GM19238 (cell line): ENCODE data around the gene PTGS1.

Source experiments
- DNase-seq: peaks from one replicate; pipeline ENCODE4 v3.0.0; 2011; ENCODE audit warnings: low spot score; ENCODE audit not compliant: insufficient read length

Gene PTGS1

DNA sequence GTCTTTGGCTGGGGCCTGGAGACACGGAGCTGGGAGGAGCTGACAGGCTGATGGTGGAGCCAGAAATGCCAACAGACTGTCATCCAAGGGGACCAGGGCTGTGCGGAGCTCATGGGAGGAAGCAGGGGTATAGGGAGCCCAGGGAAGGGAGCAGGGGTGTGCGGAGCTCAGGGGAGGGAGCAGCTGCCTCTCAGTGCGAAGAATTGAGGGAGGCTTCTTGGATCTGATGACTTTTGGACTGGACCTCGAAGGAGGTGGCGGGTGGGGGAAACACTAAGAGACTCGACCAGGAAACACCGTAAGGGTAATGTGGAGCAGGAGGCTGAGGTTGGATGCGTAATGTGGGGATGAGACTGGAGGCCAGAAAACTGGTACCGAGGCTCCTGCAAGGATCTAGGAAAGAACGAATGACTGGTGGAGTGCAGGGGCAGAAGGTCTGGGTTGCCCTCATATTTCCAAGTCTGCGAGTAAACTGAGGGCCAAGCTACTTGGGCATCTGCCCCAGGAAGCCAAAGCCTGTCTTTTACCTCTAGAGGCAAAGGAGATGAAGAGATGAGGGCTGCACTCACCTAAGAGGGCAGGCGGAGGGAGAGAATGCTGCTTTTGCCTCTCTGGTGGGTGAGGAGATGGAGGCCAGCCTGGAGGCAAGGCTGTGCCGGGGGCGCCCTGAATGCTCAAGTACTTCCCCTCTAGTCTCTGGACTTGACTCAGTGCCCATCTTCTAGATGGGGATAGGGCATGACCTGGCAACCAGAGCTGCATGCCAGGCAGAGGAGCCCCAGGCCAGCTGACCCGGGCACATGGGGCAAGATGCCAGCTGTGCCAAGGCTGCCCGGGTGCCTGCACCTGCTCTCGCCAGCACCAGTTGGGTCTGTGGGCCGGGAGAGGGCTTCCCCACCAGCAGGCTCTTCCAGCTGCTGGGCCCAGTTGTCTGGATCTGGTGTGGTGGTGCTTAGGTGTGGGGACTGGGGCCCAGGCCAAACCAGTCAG lies 2.3 kb downstream of the PTGS1 start:
- no peak for DNase-seq

DNA sequence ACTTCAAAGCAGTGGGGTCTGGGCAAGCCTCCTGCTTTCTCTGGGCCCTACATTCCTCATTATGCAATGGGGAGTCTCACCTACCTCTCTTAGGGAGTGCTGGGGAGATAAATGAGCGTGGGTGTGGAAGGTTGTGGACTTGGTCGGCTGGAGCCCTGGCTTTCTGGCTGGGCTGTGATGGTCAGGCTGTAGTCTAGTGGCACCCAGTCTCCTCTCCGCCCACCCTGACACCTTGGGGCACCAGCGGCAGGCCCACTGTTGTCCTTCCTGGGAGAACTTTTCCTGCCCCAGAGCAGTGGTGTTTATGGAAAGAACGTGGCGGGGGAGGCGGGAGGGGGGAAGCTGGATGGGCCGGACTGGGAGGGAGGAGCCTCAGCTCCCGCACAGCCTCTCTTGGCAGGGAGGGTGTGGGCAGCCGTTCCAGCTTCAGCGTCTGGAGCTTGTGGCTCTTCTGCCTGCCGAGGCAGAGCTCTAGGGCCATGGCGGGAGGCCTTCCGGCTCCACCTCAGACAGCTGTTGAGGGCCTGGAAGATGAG lies 4.1 kb downstream of the PTGS1 start:
- no peak for DNase-seq

DNA sequence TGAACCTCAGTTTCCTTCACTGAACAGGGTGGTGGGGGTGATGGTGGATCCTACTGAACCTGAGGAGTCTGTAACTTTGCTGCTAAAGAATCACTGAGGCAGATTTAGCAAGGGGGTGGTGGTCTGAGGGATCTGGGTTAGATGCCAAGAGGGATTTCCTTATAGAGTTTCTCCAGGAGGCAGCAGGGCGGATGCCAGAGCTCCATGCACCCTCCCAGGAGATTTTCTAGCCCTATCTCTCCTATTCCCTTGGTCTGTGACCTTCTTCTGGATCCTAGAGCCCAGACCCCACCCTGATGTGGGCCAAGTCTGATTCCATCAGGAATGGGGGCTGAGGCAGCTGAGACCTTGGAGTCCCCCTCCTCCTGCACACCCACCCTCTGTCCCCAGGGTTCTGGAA lies 6.0 kb downstream of the PTGS1 start:
- no peak for DNase-seq

DNA sequence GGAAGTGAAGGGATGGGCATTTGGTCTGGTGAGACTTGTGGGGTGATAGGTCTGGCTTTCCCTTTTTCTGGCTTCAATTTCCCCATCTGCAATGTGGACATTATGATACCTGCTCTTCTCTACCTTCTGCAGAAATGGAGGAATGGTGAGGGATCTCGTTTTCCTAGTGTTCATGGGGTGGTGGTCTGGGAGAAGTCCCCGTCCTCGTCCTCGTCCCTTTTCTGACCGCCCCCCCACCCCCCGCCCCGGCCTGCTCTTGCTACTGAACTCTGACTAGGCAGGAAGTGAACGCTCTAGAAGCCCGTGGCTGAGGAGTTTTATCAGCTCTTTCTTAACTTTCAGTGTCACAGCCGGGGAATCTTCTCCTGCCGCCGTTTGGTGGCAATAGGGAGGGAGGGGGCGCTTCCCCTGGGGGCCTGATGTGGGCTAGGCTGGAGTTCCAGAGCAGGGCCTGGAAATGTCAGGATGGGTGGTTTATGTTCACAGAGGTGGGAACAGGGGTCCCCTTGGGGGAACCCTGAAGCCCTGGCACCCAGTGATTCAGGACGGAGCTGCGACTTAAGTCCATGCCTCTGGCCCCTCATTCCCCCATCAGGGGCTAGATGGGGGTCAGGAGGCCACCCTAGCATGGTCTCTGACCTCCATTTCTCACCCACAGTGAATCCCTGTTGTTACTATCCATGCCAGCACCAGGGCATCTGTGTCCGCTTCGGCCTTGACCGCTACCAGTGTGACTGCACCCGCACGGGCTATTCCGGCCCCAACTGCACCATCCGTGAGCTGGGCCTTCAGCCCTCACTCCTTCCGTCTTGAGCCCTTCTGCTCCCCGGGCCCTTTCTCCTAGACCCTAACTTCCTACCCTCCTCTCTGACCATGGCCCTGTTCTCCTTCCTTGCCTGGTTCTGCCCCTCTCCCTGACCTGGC lies 6.7 kb downstream of the PTGS1 start:
- DNase-seq, result no peak

DNA sequence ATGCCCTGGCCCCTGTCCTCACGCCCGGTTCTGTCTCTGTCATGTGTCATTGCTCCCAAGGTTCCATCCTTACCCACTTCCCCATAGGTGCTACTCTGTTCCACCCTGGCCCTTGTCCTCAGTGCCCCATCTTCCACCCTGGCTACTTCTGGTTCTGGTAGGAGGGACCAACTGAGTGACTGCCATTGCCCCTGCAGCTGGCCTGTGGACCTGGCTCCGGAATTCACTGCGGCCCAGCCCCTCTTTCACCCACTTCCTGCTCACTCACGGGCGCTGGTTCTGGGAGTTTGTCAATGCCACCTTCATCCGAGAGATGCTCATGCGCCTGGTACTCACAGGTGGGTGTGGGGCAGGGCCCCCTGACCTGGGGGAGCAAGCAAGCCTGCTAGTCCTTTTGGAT lies 7.4 kb downstream of the PTGS1 start:
- DNase-seq, result no peak

DNA sequence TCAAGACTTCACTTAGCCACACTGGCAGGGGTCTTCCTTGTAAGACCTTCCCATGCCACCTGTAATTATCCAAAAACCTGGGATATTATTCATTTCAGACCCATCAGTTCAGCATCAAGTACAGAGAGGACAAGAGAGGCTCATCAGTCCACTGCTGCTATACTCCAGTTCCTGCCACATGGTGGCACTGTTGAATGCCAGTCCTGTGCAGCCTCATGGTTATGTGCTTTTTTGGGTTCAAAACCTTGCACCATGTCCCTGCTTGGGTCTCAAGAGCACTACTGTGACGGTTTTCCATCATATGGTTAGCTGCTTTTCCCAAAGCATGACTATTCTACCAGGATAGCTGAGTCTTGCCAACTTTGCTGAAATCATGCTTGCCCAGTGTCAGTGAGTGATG lies 8.5 kb downstream of the PTGS1 start:
- no peak for DNase-seq

DNA sequence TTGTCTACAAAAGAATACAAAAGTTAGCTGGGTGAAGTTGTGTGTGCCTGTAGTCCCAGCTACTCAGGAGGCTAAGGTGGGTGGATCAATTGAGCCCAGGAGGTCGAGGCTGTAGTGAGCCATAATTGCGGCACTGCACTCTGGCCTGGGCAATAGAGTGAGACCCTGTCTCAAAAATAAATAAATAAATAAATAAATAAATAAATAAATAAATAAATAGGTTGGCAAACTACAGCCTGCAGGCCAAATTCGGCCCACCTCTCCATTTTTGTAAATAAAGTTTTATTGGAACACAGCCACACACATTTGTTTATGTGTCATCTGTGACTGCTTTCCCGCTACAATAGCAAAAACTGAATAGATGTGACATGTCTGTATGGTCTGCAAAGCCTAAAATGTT lies 9.5 kb downstream of the PTGS1 start:
- no peak for DNase-seq

DNA sequence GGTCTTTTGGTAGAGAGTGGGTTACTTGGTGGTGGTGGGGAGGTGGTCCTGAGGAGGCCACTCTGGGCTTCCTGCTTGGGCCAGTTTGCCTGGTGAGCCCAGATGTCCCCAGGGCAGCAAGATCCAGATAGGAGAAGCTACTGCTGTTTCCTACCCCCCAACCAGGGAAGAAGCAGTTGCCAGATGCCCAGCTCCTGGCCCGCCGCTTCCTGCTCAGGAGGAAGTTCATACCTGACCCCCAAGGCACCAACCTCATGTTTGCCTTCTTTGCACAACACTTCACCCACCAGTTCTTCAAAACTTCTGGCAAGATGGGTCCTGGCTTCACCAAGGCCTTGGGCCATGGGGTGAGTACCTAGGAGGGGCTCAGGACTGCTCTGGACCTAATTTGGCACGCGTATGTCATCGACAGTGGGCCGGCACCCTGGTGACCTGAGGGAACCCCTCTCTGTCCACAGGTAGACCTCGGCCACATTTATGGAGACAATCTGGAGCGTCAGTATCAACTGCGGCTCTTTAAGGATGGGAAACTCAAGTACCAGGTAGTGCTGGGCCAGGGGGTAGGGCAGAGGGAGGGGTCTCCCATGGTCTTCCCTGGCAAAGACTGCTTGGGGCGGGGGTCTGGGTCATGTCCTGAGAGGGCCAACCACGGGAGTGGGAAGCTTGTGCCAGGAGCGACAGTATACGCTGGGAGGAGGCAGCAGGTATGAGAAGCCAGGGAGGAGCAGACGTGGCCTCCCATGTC lies 10.6 kb downstream of the PTGS1 start:
- DNase-seq, result no peak

DNA sequence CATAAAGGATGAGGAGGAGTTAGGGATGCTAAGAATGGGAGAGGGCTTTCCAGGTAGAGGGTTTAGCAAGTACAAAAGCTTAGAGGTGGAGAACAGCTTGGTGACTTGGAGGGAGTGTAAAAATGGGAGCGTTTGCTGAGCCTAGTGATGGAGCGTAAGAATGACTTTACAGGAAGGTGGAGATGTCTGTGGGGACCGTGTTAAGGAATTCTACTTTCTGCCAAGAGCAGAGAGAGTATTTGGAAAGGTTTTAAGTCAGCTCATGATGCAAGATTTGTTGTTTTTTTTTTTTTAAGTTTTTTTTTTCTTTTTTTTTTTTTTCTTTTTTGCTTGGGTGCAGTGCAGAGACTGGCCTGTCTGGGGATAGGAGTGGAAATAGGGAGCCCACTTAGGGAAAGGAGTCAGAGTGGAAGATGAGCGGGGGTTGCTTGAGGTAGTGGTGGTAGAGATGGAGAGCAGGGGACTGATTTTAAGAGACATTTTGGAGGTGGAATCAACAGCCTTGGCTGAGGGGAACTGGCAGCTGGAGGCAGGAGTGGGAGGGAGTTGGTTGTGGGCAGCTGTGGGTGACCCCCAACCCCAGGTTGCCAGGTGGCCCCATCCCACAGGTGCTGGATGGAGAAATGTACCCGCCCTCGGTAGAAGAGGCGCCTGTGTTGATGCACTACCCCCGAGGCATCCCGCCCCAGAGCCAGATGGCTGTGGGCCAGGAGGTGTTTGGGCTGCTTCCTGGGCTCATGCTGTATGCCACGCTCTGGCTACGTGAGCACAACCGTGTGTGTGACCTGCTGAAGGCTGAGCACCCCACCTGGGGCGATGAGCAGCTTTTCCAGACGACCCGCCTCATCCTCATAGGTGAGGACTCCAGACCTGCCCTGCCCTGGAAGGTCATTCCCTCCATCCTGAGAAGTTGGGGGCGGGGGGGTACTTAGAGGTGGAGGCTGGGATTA lies 12.4 kb downstream of the PTGS1 start:
- no peak for DNase-seq

DNA sequence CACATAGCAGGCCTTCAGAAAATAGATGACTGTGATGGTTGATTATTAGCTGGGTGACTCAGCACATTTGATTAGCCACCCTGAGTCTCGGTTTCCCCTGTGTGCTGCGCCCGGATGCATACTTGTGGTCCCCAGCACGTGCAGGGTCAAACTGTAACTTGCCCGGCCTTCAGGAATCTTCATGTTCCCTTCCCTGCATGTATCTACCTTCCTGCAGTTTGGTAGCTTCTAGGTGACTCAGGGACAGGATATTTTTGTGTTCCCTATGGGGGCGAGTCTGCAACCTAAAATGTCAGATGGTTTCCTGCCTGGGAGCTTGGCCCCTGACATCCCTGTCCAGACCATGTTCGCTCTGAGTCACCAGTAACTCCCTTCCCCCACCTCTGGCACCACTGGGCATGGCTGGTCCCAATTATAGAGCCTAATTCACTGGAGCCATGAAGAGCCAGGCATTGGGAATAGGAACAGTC lies 13.2 kb downstream of the PTGS1 start:
- DNase-seq, result no peak

DNA sequence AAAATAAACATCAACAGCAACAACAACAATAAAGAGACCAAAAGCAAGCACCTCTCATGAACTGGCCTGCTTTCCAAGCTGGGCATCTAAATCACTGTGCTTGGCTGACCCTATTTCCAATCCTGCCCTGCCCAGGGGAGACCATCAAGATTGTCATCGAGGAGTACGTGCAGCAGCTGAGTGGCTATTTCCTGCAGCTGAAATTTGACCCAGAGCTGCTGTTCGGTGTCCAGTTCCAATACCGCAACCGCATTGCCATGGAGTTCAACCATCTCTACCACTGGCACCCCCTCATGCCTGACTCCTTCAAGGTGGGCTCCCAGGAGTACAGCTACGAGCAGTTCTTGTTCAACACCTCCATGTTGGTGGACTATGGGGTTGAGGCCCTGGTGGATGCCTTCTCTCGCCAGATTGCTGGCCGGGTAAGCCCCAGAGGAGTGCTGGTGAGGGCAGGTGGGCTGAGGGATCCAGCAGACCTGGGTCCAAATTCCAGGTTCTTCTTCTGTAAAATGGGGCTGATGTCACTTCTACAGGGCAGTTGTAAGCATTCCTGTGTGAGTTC lies 15.6 kb downstream of the PTGS1 start:
- no peak for DNase-seq

DNA sequence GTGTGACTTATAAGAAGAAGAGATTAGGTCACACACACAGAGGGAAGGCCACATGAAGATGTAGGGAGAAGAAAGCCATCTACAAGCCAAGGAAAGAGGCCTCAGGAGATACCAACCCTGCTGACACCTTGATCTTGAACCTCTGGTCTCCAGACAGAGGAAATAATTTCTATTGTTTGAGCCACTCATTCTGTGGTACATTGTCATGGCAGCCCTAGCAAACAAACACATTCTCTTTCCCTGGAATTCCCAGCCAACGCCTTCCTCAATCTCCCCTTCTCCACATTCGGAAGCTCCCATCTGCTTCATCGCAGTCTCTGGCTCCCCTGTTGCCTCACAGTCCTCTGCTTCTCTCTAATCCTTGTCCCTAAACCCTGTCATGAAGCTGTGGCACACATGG lies 16.7 kb downstream of the PTGS1 start:
- DNase-seq, result no peak

DNA sequence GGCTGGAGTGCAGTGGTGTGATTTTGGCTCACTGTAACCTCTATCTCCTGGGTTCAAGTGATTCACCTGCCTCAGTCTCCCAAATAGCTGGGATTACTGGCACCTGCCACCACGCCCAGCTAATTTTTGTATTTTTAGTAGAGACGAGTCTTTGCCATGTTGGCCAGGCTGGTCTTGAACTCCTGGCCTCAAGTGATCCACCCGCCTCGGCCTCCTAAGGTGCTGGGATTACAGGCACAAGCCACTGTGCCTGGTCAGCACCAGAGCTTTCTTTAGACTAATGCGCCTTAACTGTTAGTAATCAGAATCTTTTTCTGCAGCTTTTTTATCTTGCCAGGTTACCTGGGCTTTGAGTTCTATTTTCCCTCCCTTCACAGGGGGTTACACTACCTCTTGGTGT lies 18.4 kb downstream of the PTGS1 start:
- DNase-seq, result no peak

DNA sequence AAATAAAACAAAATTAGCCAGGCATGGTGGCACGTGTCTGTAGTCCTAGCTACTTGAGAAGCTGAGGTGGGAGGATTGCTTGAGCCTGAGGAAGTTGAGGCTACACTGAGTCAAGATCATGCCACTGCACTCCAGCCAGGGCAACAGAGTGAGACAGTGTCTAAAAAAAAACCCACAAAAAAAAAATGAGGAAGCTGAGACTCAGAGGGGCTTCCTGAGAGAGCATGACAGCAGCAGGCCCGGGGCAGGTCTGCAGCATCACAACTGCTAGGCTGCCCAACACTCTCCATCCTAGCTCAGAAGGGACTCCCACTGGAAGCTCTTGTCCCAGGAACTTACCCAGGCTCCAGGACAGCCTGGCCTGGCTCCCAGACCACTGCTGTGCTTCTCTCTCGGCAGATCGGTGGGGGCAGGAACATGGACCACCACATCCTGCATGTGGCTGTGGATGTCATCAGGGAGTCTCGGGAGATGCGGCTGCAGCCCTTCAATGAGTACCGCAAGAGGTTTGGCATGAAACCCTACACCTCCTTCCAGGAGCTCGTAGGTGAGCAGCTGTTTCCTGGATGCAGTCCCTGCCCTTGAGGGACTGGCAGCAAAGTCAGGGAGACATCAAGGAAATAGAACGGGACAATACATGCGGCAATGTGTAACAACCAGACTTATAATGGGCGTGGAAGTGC lies 19.1 kb downstream of the PTGS1 start:
- DNase-seq, result no peak

DNA sequence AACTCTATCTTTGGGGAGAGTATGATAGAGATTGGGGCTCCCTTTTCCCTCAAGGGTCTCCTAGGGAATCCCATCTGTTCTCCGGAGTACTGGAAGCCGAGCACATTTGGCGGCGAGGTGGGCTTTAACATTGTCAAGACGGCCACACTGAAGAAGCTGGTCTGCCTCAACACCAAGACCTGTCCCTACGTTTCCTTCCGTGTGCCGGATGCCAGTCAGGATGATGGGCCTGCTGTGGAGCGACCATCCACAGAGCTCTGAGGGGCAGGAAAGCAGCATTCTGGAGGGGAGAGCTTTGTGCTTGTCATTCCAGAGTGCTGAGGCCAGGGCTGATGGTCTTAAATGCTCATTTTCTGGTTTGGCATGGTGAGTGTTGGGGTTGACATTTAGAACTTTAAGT lies 21.5 kb downstream of the PTGS1 start:
- DNase-seq, result no peak

DNA sequence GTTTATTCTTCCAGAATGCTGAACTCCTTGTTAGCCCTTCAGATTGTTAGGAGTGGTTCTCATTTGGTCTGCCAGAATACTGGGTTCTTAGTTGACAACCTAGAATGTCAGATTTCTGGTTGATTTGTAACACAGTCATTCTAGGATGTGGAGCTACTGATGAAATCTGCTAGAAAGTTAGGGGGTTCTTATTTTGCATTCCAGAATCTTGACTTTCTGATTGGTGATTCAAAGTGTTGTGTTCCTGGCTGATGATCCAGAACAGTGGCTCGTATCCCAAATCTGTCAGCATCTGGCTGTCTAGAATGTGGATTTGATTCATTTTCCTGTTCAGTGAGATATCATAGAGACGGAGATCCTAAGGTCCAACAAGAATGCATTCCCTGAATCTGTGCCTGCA lies 21.9 kb downstream of the PTGS1 start:
- no peak for DNase-seq

DNA sequence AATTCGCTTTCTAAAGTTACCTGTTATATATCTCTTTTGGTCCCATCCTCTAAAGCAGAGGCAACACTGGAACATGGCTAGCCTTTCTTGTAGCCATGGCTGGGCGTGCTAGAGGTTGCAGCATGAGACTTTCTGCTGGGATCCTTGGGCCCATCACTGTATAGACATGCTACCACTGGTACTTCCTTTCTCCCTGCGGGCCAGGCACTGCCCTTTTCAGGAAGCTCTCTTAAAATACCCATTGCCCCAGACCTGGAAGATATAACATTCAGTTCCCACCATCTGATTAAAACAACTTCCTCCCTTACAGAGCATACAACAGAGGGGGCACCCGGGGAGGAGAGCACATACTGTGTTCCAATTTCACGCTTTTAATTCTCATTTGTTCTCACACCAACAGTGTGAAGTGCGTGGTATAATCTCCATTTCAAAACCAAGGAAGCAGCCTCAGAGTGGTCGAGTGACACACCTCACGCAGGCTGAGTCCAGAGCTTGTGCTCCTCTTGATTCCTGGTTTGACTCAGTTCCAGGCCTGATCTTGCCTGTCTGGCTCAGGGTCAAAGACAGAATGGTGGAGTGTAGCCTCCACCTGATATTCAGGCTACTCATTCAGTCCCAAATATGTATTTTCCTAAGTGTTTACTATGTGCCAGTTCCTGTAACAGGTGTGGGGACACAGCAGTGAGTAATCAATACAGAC lies 22.6 kb downstream of the PTGS1 start:
- DNase-seq, result no peak
